Sigmoid colon (tissue), 7 donors: Measurements from ENCODE around the gene NUF2. TPM values are rescaled to one million over a fixed set of nuclear protein-coding genes. Genes with fewer than 3 reads are reported as not detected.
"Not testable (repeated sequence)": the region's sequence is repeated elsewhere in the genome, so short reads cannot be mapped to it uniquely, and the experiment has no call there.

Source experiments
- DNase-seq: peaks from one replicate; pipeline ENCODE4 v3.0.0-alpha.2; 2019
- H3K27ac ChIP-seq, 4 donors: fragments of 200-600 bp; sonication (generic); one replicate each; pipeline ENCODE4 v1.5.1; 2016 to 2019; ENCODE audit warnings: mild to moderate bottlenecking in 1 of 4
- H3K27me3 ChIP-seq, 3 donors: fragments of 200-600 bp; sonication (generic); one replicate each; pipeline ENCODE4 v1.5.1; 2019; ENCODE audit warnings: mild to moderate bottlenecking in 1 of 3
- H3K36me3 ChIP-seq, 4 donors: fragments of 200-600 bp; sonication (generic); one replicate each; pipeline ENCODE4 v1.5.1; 2016 to 2019
- H3K4me1 ChIP-seq, 4 donors: fragments of 200-600 bp; sonication (generic); one replicate each; pipeline ENCODE4 v1.5.1; 2017 to 2019
- H3K4me3 ChIP-seq, 4 donors: fragments of 200-600 bp; sonication (generic); one replicate each; pipeline ENCODE4 v1.5.1; 2017 to 2019; ENCODE audit warnings: mild to moderate bottlenecking in 2 of 4, moderate library complexity in 1 of 4
- H3K9me3 ChIP-seq, 4 donors: fragments of 200-600 bp in 3 of 4; sonication (generic) in 3 of 4; one replicate each; pipeline versions ENCODE4 v1.5.1 to v1.6.1; 2013 to 2019
- CTCF ChIP-seq, 4 experiments: fragments of 450-650 bp in 3 of 4; fragments of 200-600 bp in 1 of 4; IDR thresholded peaks; one replicate each; pipeline ENCODE4 v1.5.1; 2016 to 2019; ENCODE audit warnings: antibody characterized with exemption in 4 of 4, mild to moderate bottlenecking in 3 of 4, moderate library complexity in 2 of 4
- EP300 ChIP-seq, 4 donors: sonication (generic); formaldehyde crosslinking; IDR thresholded peaks; one replicate each; pipeline ENCODE4 v1.6.1; 2017; ENCODE audit warnings: antibody characterized with exemption in 4 of 4
- POLR2A ChIP-seq, 2 donors: fragments of 450-650 bp; IDR thresholded peaks; one replicate each; pipeline ENCODE4 v1.6.1; 2016; ENCODE audit warnings: antibody characterized with exemption in 2 of 2, mild to moderate bottlenecking in 2 of 2, moderate library complexity in 2 of 2
- POLR2AphosphoS5 ChIP-seq, 4 donors: sonication (generic); formaldehyde crosslinking; IDR thresholded peaks; one replicate each; pipeline ENCODE4 v1.6.1; 2017; ENCODE audit warnings: antibody characterized with exemption in 4 of 4
- WGBS, 2 donors: extraction: QIAGEN DNeasy Blood & Tissue Kit; methylation state at CpG; one replicate each; pipeline ENCODE4 v1.1.7; 2013; 5-methylcytosine and 5-hydroxymethylcytosine counted together
- intact Hi-C: fragments of 100-400 bp; cut with DNase I; formaldehyde crosslinking; loops from one replicate; pipeline ENCODE4 v1.15.1; 2023
- polyA plus RNA-seq, 3 donors: library from polyadenylated mRNA; stranded (reverse); fragments of 200-250 nt; gene quantifications; one replicate each; pipeline ENCODE4 v1.2.3, GENCODE V29; 2013
- total RNA-seq, 4 donors: library from RNA; depleted of rRNA; stranded (reverse); fragments of >200 nt; gene quantifications; one replicate each; pipeline ENCODE4 v1.1.0, GENCODE V29; 2016
- donor health status: healthy with polysubstance abuse.
- donor health status: Bipolar disorder and iron deficiency.
- donor health status: healthy.

The NUF2 gene
- total and polyA plus RNA-seq, 7 donors: 0.36 to 8.4 (median 1.9) TPM; not detected in 2

GRCh38 chr1:163347106-163347505 is 25.4 kb downstream of the NUF2 start:
- Histone ChIP-seq H3K27ac (no peak overlapping the region), H3K9me3 (no peaks in the 10 kb centered on the region), H3K27me3 (no peaks in the 10 kb centered on the region), H3K4me1 (no peaks in the 10 kb centered on the region), H3K36me3 (no peaks in the 10 kb centered on the region), H3K4me3 (no peak overlapping the region)
- intact Hi-C loops: no loop called here
- WGBS, 2 donors: 97 to 98% methylated on average over 2 of the region's 2 CpGs
- DNase-seq: no peak
- TF ChIP-seq EP300 (IDR thresholded peaks at IDR 0.05): no peak
- TF ChIP-seq POLR2AphosphoS5 (IDR thresholded peaks at IDR 0.05): no peak
- no peak for TF ChIP-seq POLR2A (IDR thresholded peaks at IDR 0.05)
- no peak for TF ChIP-seq CTCF (IDR thresholded peaks at IDR 0.05)

- Histone ChIP-seq H3K36me3 (no peaks in the 10 kb centered on the region), H3K27ac (no peak overlapping the region), H3K27me3 (no peaks in the 10 kb centered on the region), H3K4me1 (no peaks in the 10 kb centered on the region), H3K9me3 (no peaks in the 10 kb centered on the region), H3K4me3 (no peak overlapping the region)
- TF ChIP-seq EP300 (IDR thresholded peaks at IDR 0.05) (no peak), POLR2AphosphoS5 (IDR thresholded peaks at IDR 0.05) (no peak), POLR2A (IDR thresholded peaks at IDR 0.05) (no peak), CTCF (IDR thresholded peaks at IDR 0.05) (no peak)
- 95 to 99% methylated on average over 2 of the region's 2 CpGs for WGBS, 2 donors
- no peak for DNase-seq
- intact Hi-C loops: no loop called here
Measured at GRCh38 chr1:163351912-163352311, 30.2 kb downstream of the NUF2 start.

DNA sequence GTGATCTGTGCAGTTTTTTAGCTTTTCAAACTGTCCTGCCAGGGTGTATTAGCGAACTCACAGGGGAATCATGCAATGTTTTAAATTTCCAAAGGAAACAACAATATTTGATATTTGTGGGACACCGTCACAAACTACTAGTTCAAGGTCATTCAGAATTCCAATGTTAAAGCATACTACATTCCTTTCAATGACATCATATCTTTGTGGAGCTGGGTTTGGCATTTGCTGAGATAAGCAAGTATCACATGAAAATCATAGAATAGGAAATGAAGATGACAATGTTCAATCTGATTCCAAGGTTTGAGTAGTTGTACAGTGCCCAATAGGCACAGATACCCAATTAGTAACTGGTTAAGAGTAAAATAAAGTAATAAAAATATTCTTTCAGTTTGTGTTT is 35.6 kb downstream of the NUF2 start:
- Histone ChIP-seq H3K4me1 (peaks cover 0 to 7% (median 0%) of the 10 kb centered on the region in 4 donors), H3K9me3 (no peaks in the 10 kb centered on the region), H3K27ac (no peak overlapping the region), H3K27me3 (no peaks in the 10 kb centered on the region), H3K4me3 (no peak overlapping the region), H3K36me3 (no peaks in the 10 kb centered on the region)
- 82 to 87% methylated on average over 2 of the region's 2 CpGs for WGBS, 2 donors
- intact Hi-C loops: no loop called here
- no peak for DNase-seq
- no peak for TF ChIP-seq POLR2AphosphoS5 (IDR thresholded peaks at IDR 0.05)
- TF ChIP-seq CTCF (IDR thresholded peaks at IDR 0.05): no peak
- TF ChIP-seq POLR2A (IDR thresholded peaks at IDR 0.05): no peak
- no peak for TF ChIP-seq EP300 (IDR thresholded peaks at IDR 0.05)

DNA sequence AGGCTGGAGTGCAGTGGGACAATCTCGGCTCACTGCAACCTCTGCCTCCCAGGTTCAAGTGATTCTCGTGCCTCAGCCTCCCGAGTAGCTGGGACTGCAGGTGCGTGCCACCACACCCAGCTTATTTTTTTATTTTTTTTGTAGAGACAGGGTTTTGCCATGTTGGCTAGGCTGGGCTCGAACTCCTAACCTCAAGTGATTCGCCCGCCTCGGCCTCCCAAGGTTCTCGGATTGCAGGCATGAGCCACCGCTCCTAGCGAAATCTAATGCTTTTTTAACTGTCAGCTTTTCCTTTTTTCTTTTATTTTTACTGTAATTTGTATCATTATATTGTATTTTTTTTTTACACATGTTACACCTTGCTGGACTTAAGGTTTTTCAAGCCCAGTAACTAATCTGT is 36.4 kb downstream of the NUF2 start:
- H3K9me3 ChIP-seq, H3K27me3 ChIP-seq, H3K36me3 ChIP-seq, H3K27ac ChIP-seq, DNase-seq, H3K4me3 ChIP-seq, intact Hi-C loops, H3K4me1 ChIP-seq: not testable (repeated sequence)
- WGBS, 2 donors: 91 to 95% methylated on average over 11 of the region's 11 CpGs

GRCh38 chr1:163361123-163361934 is 39.6 kb downstream of the NUF2 start:
- H3K4me3 ChIP-seq: no peak overlapping the region
- H3K9me3 ChIP-seq: no peaks in the 10 kb centered on the region

More at GRCh38 chr1:163361123-163361934, 39.6 kb downstream of the NUF2 start:
- TF ChIP-seq POLR2A (IDR thresholded peaks at IDR 0.05) (no peak), EP300 (IDR thresholded peaks at IDR 0.05) (no peak), POLR2AphosphoS5 (IDR thresholded peaks at IDR 0.05) (no peak), CTCF (IDR thresholded peaks at IDR 0.05) (peak in 2 of 4 experiments; percentile 33 to 39)
- no peak overlapping the region for H3K27ac ChIP-seq
- peaks cover 0 to 7% (median 0%) of the 10 kb centered on the region in 4 donors for H3K4me1 ChIP-seq
- no peaks in the 10 kb centered on the region for H3K27me3 ChIP-seq
- intact Hi-C loops: loop anchor here (5.0 to 10.0 kb wide), 2 partner anchors 166 to 1713 kb away; no protein-coding TSS in a partner anchor
- 23 to 37% methylated on average over 5 of the region's 5 CpGs for WGBS, 2 donors
- no peak for DNase-seq
- H3K36me3 ChIP-seq: no peaks in the 10 kb centered on the region
